Mesenchymal stem cell (in vitro differentiated cells and primary cell): ENCODE data around the gene OR56A1.
A peak's percentile ranks its signal among the peaks of the same experiment; 100 is the strongest.

Experiments used
- DNase-seq: peaks from one replicate; pipeline ENCODE4 v3.0.0-alpha.2; 2013
- H2AFZ ChIP-seq: one replicate; pipeline ENCODE4 v1.6.1; 2013; ENCODE audit warnings: low read depth, mild to moderate bottlenecking, control low read depth, inconsistent platforms, low read length, moderate library complexity
- H2AK5ac ChIP-seq: 2 replicates; pipeline ENCODE4 v1.6.1; 2013; ENCODE audit warnings: low read length, moderate library complexity, mild to moderate bottlenecking, inconsistent platforms; ENCODE audit not compliant: severe bottlenecking
- H2BK120ac ChIP-seq: one replicate; pipeline ENCODE4 v1.6.1; 2013; ENCODE audit warnings: low read depth, mild to moderate bottlenecking, inconsistent platforms, low read length, moderate library complexity
- H2BK12ac ChIP-seq, 2 experiments: one replicate each; pipeline ENCODE4 v1.6.1; 2013; ENCODE audit warnings: inconsistent platforms in 2 of 2, low read length in 2 of 2, mild to moderate bottlenecking in 2 of 2, moderate library complexity in 2 of 2, control low read depth in 1 of 2
- H2BK15ac ChIP-seq: one replicate; pipeline ENCODE4 v1.6.1; 2013; ENCODE audit warnings: mild to moderate bottlenecking, low read depth, inconsistent platforms; ENCODE audit not compliant: poor library complexity, severe bottlenecking
- H2BK5ac ChIP-seq: 2 replicates; pipeline ENCODE4 v1.6.1; 2013; ENCODE audit warnings: low read depth, mild to moderate bottlenecking, low read length, control low read depth, inconsistent platforms; ENCODE audit not compliant: poor library complexity, severe bottlenecking
- H3K14ac ChIP-seq, 2 experiments: one replicate each; pipeline ENCODE4 v1.6.1; 2013; ENCODE audit warnings: inconsistent platforms in 2 of 2, low read length in 2 of 2, control low read depth in 1 of 2, mild to moderate bottlenecking in 1 of 2, moderate library complexity in 1 of 2
- H3K18ac ChIP-seq, 2 experiments: one replicate each; pipeline ENCODE4 v1.6.1; 2013; ENCODE audit warnings: inconsistent platforms in 2 of 2, low read length in 2 of 2, control low read depth in 1 of 2, low read depth in 1 of 2, mild to moderate bottlenecking in 1 of 2
- H3K23ac ChIP-seq, 2 experiments: one replicate each; pipeline ENCODE4 v1.6.1; 2013; ENCODE audit warnings: inconsistent platforms in 2 of 2, low read length in 2 of 2, mild to moderate bottlenecking in 2 of 2, moderate library complexity in 2 of 2, control low read depth in 1 of 2
- H3K27ac ChIP-seq: 2 replicates; pipeline ENCODE4 v1.5.1; 2013; ENCODE audit warnings: mild to moderate bottlenecking, moderate library complexity, low read length, control low read depth, inconsistent platforms; ENCODE audit not compliant: poor library complexity, severe bottlenecking
- H3K27me3 ChIP-seq, 2 experiments: 2 replicates each; pipeline versions ENCODE4 v1.6.1 to v1.7.0; 2013; ENCODE audit warnings: low read length in 2 of 2, mild to moderate bottlenecking in 2 of 2, moderate library complexity in 2 of 2, control low read depth in 1 of 2, inconsistent platforms in 1 of 2; ENCODE audit not compliant: control insufficient read depth in 1 of 2, insufficient read depth in 1 of 2
- H3K36me3 ChIP-seq, 2 experiments: 2 replicates each; pipeline versions ENCODE4 v1.6.1 to v1.7.0; 2013; ENCODE audit warnings: low read length in 2 of 2, control low read depth in 1 of 2, inconsistent platforms in 1 of 2, low read depth in 1 of 2, mild to moderate bottlenecking in 1 of 2; ENCODE audit not compliant: insufficient read depth in 2 of 2, control insufficient read depth in 1 of 2
- H3K4ac ChIP-seq, 2 experiments: one replicate each; pipeline ENCODE4 v1.6.1; 2013; ENCODE audit warnings: inconsistent platforms in 2 of 2, low read length in 2 of 2, mild to moderate bottlenecking in 2 of 2, moderate library complexity in 2 of 2, control low read depth in 1 of 2, low read depth in 1 of 2
- H3K4me1 ChIP-seq: 2 replicates; pipeline ENCODE4 v1.6.1; 2013; ENCODE audit warnings: low read depth, low read length, control low read depth; ENCODE audit not compliant: control insufficient read depth, insufficient read depth
- H3K4me2 ChIP-seq: 2 replicates; pipeline ENCODE4 v1.6.1; 2013; ENCODE audit warnings: low read length, mild to moderate bottlenecking, inconsistent platforms; ENCODE audit not compliant: poor library complexity, severe bottlenecking
- H3K4me3 ChIP-seq, 2 experiments: 2 replicates each; pipeline versions ENCODE4 v1.5.1 to v1.7.0; 2013; ENCODE audit warnings: low read length in 2 of 2, mild to moderate bottlenecking in 2 of 2, control low read depth in 1 of 2, low read depth in 1 of 2; ENCODE audit not compliant: insufficient read depth in 1 of 2
- H3K79me1 ChIP-seq: replicated peaks from 2 replicates; pipeline ENCODE4 v1.6.1; 2013; ENCODE audit warnings: mild to moderate bottlenecking, control low read depth, low read length, inconsistent platforms; ENCODE audit not compliant: poor library complexity, severe bottlenecking
- H3K9ac ChIP-seq: 2 replicates; pipeline ENCODE4 v1.7.0; 2013; ENCODE audit warnings: mild to moderate bottlenecking, low read length, moderate library complexity
- H3K9me3 ChIP-seq: 2 replicates; pipeline ENCODE4 v1.7.0; 2013; ENCODE audit warnings: mild to moderate bottlenecking, low read length; ENCODE audit not compliant: control insufficient read depth
- H4K8ac ChIP-seq: one replicate; pipeline ENCODE4 v1.6.1; 2013; ENCODE audit warnings: inconsistent platforms, mild to moderate bottlenecking, low read length, moderate library complexity
- H4K91ac ChIP-seq: one replicate; pipeline ENCODE4 v1.6.1; 2013; ENCODE audit warnings: mild to moderate bottlenecking, low read length, inconsistent platforms
- WGBS: methylation state at CpG from one replicate; pipeline ENCODE4 v1.1.7; 2013; ENCODE audit warnings: mixed read lengths; 5-methylcytosine and 5-hydroxymethylcytosine counted together

OR56A1 gene

GRCh38 chr11:6067502-6067901 is 36.9 kb upstream of the OR56A1 start:
- no peaks in the 10 kb centered on the region for H3K27me3 ChIP-seq
- H2BK120ac ChIP-seq: no peak overlapping the region
- H3K4me3 ChIP-seq: no peak overlapping the region
- no peak overlapping the region for H3K23ac ChIP-seq
- no peak overlapping the region for H3K14ac ChIP-seq
- H2BK5ac ChIP-seq: no peak overlapping the region
- H3K36me3 ChIP-seq: no peaks in the 10 kb centered on the region
- H2BK12ac ChIP-seq: no peak overlapping the region
- H3K9ac ChIP-seq: no peak overlapping the region
- H2AK5ac ChIP-seq: no peak overlapping the region
- no peaks in the 10 kb centered on the region for H3K79me1 ChIP-seq
- H3K4ac ChIP-seq: no peak overlapping the region
- H3K9me3 ChIP-seq: no peaks in the 10 kb centered on the region
- no peak overlapping the region for H2BK15ac ChIP-seq
- no peak overlapping the region for H4K91ac ChIP-seq
- no peak overlapping the region for H4K8ac ChIP-seq
- no peak overlapping the region for H2AFZ ChIP-seq
- 73% methylated on average over 4 of the region's 4 CpGs for WGBS
- no peak overlapping the region for H3K27ac ChIP-seq
- H3K18ac ChIP-seq: no peak overlapping the region
- no peak for DNase-seq
- H3K4me2 ChIP-seq: no peak overlapping the region
- H3K4me1 ChIP-seq: no peaks in the 10 kb centered on the region

- H3K4me1 ChIP-seq: no peaks in the 10 kb centered on the region
- no peak overlapping the region for H2BK15ac ChIP-seq
- H3K27me3 ChIP-seq: no peaks in the 10 kb centered on the region
- no peak overlapping the region for H2AFZ ChIP-seq
- H3K4ac ChIP-seq: no peak overlapping the region
- no peak overlapping the region for H3K9ac ChIP-seq
- H3K23ac ChIP-seq: no peak overlapping the region
- no peak overlapping the region for H3K14ac ChIP-seq
- H2BK120ac ChIP-seq: no peak overlapping the region
- no peak overlapping the region for H2BK12ac ChIP-seq
- no peak for DNase-seq
- no peaks in the 10 kb centered on the region for H3K36me3 ChIP-seq
- H3K79me1 ChIP-seq: no peaks in the 10 kb centered on the region
- 56% methylated on average over 4 of the region's 5 CpGs for WGBS
- no peak overlapping the region for H3K18ac ChIP-seq
- no peak overlapping the region for H4K91ac ChIP-seq
- no peak overlapping the region for H3K4me3 ChIP-seq
- H2AK5ac ChIP-seq: no peak overlapping the region
- no peaks in the 10 kb centered on the region for H3K9me3 ChIP-seq
- H4K8ac ChIP-seq: no peak overlapping the region
- H2BK5ac ChIP-seq: no peak overlapping the region
- no peak overlapping the region for H3K4me2 ChIP-seq
- H3K27ac ChIP-seq: no peak overlapping the region
These were observed 32.3 kb upstream of the OR56A1 start for GRCh38 chr11:6062691-6063358.

GRCh38 chr11:6061475-6061874 is 30.9 kb upstream of the OR56A1 start:
- Histone ChIP-seq H2BK5ac (no peak overlapping the region), H2AFZ (no peak overlapping the region), H3K18ac (no peak overlapping the region), H3K9me3 (no peaks in the 10 kb centered on the region), H4K8ac (no peak overlapping the region), H3K4ac (no peak overlapping the region), H3K36me3 (no peaks in the 10 kb centered on the region), H2BK15ac (no peak overlapping the region), H3K23ac (no peak overlapping the region), H3K27me3 (no peaks in the 10 kb centered on the region), H3K4me3 (no peak overlapping the region), H3K4me2 (no peak overlapping the region), H3K14ac (no peak overlapping the region), H4K91ac (no peak overlapping the region), H2BK12ac (no peak overlapping the region), H3K79me1 (no peaks in the 10 kb centered on the region), H3K9ac (no peak overlapping the region), H2AK5ac (no peak overlapping the region), H3K4me1 (no peaks in the 10 kb centered on the region), H2BK120ac (no peak overlapping the region), H3K27ac (no peak overlapping the region)
- DNase-seq: peak; percentile 3
- 26% methylated on average over 3 of the region's 3 CpGs for WGBS

GRCh38 chr11:6057452-6057851 is 26.9 kb upstream of the OR56A1 start:
- Histone ChIP-seq H3K9me3 (no peaks in the 10 kb centered on the region), H2BK5ac (no peak overlapping the region), H3K79me1 (no peaks in the 10 kb centered on the region), H3K9ac (no peak overlapping the region), H3K4me1 (no peaks in the 10 kb centered on the region), H3K4me3 (no peak overlapping the region), H2BK15ac (no peak overlapping the region), H3K18ac (no peak overlapping the region), H3K27me3 (peaks cover 0 to 4% of the 10 kb centered on the region in 2 experiments), H3K27ac (no peak overlapping the region), H3K14ac (no peak overlapping the region), H4K8ac (no peak overlapping the region), H3K23ac (no peak overlapping the region), H3K4me2 (no peak overlapping the region), H2BK120ac (no peak overlapping the region), H2AK5ac (no peak overlapping the region), H4K91ac (no peak overlapping the region), H2BK12ac (no peak overlapping the region), H3K4ac (no peak overlapping the region), H3K36me3 (no peaks in the 10 kb centered on the region), H2AFZ (no peak overlapping the region)
- WGBS: 88% methylated on average over 8 of the region's 8 CpGs
- DNase-seq: no peak
